DMS 273 treated with DMSO at 0.1 percent for 48 hours (cell line): ENCODE data around the gene ST6GAL2.
A peak's percentile ranks its signal among the peaks of the same experiment; 100 is the strongest.

Source experiments
- DNase-seq: peaks from one replicate; lab custom pipeline; 2025; lab: John Stamatoyannopoulos, UW

The ST6GAL2 gene

DNA sequence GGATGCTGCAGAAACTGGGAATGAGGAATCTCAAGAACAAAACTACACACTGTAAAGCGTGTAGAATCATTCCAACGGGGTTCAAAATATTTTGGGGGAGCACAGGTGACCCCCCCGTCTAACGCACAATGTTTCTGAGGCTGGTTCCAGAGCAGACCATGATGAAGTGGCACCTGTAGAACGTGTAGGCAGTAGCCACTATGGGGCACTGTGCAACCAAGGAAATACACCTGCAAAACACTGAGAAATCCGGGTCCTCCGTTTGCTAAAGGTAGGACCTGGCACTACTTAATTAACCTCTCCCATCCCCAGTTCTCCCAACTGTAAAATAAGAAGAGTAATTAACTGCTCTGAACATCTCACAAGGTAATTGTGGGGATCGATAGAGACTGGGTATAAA is 22.6 kb downstream of the ST6GAL2 start:
- no peak for DNase-seq

DNA sequence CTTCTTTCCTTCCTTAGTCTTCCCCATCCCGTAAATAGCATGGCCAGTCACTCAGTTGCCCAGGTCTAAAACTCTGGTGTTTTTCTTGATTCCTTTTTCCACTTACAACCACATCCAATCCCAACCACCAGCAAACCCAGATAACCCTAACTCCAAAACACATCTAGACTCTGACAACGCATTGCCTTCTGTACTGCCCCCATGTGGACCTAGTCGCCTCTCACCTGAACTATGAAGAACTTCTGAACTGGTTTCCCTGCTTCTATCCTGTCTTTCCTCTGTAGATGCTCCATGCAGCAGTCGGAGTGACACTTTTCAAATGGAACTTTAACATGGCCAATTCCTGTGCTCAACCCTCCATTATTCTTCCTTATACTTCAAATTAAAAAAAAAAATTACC is 26.5 kb downstream of the ST6GAL2 start:
- DNase-seq, result no peak

DNA sequence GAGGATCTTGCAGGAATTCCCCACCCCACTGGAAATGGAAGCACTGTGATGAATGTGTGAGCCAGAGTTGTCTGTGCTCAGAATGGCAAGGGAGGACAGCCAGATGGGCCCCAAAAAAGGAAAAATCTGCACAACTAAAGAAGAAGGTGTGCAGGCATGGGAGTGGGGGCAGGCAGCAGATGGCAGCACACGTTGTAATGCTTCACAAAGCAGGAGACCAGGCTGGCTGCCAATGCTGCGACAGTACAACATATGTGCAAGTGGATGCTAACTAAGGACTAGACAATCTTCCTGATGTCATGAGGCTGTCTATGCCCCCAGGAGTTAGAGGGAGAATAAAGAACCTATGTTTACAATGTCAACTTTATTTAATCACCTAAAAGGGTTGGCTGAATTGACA is 27.2 kb downstream of the ST6GAL2 start:
- DNase-seq, result peak; percentile 81

DNA sequence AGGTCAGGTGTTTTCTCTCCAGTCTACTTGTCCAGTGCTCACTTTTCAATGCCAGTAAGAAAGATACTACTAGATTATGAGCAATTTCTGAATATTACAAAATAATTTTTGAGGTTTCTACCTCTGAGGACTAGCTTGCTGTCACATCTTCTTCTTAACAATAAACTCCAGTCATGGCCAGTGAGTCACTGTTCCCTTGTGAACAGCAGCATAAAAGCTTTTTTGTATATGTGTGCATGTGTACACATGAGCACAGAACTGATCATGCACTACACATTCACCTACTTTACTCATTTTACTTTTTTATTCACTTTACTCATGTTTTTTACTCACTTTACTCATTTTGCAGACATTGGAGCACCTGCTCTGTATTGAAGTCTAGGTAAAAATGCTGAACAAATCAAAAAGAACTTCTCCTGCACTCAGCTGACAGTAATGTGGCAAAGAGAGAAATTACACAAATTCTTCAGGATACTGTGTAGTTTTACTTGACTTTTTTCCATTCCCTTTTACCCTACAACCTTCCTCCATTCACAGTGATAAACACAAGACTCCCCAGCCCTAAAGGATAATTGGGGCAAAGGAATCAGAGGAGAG is 28.0 kb downstream of the ST6GAL2 start:
- no peak for DNase-seq

DNA sequence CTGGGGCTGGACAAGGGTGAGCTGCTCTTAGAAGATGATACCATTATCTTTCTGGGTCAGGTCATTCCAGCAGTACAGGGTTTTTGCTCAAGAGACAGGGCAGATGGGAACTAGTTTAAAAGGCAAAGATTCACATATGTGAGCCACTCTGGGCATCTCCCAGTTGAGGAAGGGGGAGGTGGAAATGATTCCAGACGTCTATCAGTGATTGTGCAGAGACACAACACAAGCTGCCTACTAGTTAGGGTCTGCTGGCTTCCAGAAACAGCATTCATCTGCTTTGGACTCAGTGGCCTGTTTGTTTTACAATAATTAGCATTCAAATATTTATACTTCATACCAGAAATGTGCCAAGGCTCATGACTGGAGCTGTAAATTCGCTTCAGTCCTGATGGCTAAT is 32.3 kb downstream of the ST6GAL2 start:
- DNase-seq, result peak; percentile 62

DNA sequence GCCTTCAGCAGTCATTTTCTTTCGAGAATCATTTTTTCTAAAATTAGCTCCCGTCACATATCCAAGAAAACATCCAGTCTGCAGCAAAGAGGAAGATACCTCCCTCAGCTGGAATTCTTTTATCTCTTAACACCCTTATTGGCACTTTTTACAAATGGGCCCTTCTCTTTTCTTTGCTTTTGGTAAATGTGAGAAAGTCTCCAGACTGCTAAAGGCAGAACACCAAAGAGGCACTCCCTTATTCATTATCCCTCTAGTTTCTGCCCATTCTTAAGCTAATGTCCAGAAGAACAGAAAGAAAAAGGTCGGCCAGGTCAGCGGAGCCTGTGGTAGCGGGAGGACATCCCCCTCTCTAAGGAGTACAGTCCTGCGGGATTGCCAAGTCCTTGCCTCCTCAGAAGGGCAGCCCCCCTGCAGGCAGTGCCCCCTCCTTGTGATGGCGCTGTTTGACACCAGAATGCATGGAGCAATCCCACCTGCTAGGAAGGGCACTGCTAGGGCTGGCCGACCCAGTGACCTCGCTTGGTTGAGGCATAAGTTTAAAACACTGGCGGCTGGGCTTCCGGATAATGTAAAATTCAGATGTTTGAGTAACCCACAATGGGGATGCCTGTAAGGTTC is 34.0 kb downstream of the ST6GAL2 start:
- DNase-seq, result no peak

DNA sequence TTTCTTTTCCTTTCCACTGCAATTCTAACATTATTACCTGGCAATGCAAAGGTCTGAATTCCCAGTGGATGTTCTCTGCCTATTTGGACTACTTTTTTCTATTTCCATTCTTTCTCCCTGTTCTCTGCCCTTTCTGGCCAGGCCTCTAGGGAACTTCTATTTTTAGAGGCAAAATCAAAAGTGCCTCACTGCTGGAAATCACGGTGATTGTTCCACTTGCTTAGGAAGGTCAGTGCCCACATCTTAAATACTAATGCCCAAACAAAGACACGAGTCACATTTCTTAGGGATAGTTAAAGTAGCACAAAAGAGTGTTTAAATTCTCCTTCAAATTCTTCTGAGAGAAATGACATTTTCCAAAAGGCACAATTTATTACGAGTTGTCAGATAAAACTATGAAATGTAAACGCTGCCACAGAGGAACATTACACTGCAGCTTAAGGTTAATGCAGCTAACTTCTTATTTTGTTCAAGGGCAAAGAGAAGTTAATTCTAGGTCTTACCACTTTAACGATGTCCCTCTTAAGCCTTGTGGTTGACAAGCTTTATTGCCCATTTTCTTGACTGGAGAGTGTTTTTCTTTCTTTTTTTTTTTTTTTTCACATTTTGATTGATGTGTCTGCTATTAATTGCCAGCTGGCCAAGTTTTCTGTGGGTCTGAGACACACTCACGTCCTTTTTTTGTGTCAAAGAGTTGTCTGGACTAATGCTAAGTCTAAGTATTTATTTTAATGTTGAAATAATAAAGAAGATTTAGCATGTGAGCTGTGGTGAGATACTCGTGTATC is 34.7 kb downstream of the ST6GAL2 start:
- no peak for DNase-seq

DNA sequence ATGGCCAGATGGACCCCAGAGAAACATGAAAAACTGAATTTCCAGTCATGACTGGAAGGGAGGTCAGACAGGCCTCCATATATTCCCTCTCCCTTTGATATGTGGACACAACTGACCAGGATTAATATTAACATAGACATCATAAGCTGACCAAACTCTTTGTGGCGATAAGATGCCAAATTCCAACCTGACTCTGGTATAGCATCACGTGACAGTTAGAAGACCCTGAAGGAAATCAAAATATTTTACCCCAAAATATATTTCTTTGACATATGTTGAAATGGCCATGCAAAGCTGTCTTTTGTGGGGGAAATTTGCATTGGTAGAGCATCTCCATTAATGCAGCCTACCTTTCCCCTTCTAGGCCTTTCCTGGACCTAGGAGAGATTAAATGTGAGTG is 36.7 kb downstream of the ST6GAL2 start:
- DNase-seq, result no peak

DNA sequence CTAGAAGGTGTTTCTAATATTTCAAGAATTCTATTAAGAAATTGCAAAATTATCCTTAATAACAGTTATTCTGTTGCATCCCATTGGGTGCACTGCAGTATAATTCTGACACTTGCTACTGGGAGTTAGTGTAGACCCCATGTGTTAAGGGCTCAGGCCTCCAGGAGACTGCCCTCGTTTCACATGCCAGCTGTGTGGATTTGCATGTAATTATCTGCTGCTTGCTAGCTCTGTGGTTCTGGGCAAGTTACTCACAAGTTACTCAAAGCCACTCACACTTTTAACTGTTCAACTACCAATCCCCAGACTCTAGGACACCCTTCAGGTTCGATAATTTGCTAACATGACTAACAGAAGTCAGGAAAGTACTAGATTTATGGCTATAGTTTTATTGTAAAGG is 38.6 kb downstream of the ST6GAL2 start:
- peak; percentile 24 for DNase-seq

DNA sequence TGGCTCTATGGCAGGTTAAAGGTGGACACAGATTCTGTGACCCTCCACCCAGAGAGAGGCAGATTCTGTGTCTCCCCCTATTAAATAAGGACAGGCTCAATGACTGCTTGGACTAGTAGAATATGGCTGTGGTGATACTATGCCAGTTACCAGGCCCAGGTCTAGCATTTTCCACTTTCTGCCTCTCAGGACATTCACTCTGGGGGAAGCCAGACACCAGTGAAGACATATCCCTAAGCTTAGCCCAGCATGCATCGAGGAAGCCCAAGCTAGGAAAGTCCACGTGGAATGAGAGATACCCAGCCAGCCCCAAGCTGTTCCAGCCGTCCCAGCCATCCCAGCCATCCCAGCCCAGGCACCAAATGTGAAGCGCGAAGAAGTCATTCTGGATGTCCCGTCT is 40.3 kb downstream of the ST6GAL2 start:
- DNase-seq, result no peak

DNA sequence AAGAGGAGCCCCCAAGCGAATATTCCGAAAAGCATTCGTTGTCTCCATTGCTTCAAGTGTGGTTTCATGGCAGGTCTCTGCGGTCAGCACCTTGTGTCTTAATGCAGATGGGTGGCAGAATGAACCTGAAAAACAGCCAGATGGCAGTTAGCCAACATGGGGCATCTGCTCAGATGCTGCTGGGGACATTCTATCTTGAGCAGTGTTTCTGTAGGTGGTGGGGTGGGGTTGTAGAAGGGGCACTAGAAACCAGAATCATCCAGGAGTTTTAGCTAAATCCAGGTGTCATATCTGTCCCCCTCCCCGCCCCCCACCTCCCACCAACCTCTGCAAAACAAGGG is 42.1 kb downstream of the ST6GAL2 start:
- peak; percentile 49 for DNase-seq

DNA sequence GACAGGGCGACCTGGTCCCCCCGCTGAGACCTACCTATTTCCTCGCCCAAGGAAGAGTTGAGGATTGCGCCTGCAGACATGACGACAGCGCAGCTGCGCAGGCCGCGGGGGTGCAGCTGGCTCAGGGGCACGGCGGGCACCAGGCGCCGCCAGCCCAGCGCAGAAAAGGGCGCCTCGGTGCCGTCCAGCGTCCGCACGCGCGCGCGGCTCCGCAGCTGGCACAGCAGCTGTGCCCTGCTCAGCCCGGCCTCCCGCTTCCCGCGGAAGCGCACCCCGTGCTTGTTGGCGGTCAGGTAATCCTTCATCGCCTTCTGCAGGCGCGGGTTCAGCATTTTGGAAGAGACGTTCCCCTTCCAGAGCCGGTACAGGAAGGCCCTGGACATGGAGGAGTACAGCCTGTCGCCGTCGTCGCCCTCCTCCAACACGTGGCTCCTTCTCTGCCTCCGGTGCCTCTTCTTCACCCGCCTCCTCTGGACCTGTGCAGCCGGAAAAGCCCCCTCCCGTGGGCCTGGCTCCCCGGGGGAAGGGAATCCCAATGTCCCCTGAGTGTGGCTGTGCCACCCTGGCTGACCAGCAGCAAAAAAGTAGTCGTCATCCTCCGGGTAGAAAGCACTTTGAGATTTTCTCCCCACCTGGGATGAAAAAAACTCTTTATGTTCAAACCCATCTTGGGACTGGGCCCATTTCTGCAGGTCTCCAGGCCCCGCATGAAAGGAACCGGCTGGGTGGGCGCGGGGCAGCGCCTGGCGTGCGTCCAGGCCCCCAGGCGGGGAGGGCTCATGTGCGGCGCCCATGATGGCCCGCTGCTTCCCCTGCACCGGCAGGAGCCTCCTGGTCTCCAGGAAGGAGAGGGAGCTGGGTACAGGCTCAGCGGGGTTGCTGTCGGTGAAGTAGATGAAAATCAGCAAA is 42.7 kb downstream of the ST6GAL2 start:
- no peak for DNase-seq

DNA sequence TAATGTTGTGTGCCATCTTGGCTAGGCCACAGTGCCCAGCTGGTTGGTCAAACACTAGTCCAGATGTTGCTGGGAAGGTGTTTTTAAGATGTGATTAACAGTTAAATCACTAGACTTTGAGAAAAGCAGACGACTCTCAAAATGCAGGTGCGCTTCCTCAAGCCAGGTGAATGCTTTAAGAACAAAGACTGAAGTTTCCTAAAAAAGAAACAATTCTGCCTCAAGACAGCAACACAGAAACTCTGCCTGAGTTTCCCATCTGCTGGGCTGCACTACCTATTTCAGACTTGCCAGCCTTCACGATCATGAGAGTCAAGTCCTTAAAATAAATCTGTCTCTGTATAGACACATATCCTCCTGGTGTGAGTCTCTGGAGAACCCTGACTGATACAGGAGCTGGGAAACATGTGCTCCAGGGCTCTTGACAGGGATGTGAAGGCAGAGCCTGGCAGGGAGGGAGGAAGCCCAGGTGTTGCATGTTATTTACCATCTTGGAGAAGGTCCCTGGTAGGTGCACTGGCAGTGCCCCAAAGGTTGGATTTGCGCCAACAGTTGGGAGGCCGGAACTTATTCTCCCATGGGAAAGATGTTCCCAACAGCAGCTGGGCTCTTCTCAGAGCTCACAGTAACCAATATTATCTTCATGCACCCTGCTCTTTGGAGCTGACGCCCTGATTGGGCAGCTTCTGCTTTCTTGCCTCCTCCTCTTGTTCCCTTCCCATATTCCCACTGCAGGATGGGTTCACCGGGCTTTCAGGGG is 43.9 kb downstream of the ST6GAL2 start:
- DNase-seq, result peak; percentile 46

DNA sequence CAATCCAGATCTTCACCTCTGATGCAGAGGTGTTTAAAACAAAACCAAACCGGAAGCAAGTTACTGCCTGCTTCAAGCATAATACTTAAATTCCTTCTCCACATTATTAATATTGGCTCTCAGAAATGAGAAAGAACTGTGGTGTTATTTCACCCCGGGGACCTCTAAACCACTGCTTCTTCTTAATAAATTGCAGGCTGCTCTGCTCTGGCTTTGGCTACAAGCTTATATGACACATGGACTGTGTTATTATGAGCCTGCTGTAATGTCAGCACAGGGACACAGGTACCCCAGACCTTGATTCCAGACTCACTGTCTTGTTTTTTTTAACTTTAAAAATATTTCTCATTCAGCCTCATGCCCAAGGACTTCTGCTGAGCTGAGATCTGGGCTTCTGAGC is 45.1 kb downstream of the ST6GAL2 start:
- DNase-seq, result no peak

DNA sequence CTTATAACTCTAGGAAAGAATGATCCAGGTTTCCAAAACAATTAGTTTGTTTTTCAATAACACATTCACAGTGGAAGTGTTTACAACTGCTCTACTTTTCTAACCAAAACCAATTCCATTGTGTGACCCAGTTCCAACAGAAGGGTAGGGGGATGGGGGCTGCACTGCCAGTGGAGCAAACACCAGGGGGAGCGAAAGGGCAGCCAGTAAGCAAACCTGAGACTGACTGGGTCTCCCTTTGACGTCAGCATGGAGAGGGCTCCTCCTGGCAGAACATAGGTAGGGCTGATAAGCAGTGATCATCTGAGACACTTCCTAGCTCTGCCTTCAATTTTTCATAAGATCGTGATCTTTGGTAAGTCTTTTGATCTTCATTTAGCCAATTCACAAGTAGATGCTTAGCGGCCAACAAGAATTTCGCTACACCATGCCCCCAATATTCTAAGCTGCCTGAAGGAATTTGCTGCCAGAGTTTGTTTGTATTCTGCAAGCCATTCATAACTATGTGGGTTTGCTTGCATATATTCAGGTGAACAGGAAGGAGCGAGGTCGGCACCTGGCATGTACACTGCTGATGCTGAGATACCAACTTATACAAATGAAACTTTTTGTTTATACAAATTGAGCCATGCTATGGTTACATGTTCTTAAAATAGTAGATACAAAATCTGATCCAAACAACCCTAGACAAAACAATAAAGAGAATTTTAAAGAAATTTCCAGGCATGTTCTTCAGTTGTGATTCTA is 45.9 kb downstream of the ST6GAL2 start:
- peak; percentile 10 for DNase-seq

DNA sequence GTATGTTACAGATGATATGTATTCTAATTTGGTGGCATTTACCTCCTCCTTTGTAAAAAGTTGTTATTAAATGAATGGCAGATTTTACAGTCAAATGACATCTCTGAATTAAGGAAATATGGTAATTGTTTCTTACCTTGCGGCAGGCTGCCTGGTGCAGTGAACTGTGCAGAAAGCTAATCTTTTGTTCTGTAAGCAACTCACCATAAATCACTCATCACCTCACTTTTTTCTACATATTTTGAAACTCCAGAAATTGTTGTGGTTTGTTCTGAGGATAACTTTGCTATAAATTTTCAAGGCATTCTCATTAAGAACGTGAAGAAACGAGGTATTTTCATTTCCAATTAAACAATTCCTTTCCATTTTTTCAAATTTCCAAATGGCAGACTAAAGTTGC is 52.7 kb downstream of the ST6GAL2 start:
- no peak for DNase-seq

DNA sequence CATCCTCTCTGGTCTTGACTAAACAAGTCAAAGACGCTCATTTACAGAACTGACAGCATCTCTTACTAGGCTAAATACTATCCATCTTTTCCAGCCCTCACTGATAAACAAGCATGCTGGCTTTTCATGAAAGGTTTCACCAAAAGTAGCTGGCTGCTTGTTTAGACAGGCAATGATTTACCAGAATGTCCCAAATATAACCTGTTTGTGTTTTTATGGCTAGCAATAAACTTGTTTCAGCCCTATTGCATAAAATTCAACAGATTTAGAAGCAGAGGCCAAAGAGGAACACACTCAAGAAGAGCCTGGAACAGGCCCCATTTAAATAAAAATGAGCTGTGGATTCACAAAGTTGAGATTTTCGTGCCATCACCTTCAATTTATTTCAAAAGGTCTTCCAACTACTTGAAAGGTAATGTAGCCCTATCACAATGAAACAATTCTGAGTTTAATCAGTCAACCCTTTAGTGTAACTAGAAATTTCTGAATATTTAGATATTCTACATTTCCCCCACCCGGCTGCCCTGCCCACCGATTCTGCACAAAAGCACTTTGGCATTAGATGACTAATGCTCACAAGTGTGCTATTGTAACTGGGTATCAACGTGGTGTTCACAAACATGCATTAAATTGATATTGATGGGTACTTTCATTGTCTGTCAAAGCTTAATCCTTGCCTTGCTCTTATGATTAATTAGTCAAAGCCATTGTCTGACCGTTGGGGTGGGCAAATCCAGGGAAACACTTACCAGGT is 54.0 kb downstream of the ST6GAL2 start:
- DNase-seq, result no peak

DNA sequence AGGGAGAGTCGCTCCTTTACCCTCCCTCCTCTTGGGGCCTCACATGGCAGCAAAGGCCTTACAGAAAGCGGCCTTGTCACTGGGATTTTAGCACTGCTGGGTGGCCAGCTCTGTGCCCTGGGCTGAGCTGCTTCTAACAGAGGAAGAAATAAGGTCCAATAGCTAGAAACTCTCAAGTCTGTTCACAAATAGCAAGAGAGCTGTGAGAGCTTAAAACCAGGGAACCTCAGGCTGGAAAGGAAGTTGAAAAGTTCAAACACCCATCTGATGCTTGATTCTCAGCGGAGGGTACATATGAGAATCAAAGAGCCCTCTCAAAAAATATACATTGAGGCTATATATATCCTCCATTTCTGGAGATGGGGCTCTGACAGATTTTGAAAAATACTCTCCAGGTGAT is 54.7 kb downstream of the ST6GAL2 start:
- no peak for DNase-seq

DNA sequence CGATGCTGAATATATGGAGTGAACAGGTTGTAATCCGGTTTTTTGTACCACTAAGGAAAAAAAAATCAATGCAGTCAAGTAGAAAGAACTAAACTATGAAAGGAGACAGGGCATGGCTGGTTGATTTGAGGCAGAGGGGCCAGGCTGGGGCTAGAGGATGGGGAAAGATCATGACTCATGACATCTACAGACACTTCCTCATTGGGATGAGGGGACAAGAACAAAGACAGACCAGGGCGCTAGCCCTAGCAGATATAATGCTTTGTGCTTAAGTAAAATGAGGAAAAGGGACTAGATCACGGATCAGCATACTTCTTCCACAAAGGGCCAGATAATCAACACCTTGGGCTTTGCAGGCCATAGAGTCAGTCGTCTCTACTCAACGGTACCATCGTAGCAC is 55.8 kb downstream of the ST6GAL2 start:
- DNase-seq, result no peak

DNA sequence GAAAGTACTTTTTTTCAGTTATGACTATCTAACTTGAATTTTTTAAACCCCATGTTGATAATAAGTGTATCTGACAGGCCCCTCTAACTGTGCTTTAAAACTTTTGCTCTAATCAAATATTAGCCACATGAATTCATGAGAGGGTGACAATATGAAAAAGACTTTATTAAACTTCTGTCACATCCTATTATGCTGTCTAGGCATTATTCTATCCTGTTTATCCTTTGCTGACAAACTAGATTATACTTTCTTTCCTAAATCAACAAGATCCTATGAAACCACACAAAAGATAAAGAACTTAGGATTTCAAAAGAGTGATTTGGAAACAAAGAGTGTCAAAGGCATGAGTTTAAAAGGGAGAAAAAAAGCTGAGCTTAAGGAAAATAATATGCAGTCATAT is 57.8 kb downstream of the ST6GAL2 start:
- no peak for DNase-seq
